Measurements from ENCODE around the gene L3MBTL2. TPM values are rescaled to one million over a fixed set of nuclear protein-coding genes. Genes with fewer than 3 reads are reported as not detected.

The L3MBTL2 gene
- total RNA-seq, 1 experiment from 2014 or later, result 33.6 TPM

- peaks cover 40 to 76% (median 72%) of the 10 kb centered on the region in 3 experiments for H3K36me3 Mint-ChIP-seq (ENCODE audit: insufficient read depth in 1 of 3, low read depth in 3 of 3)
- Histone ChIP-seq H3K18ac (ENCODE audit: insufficient read length, low read depth, low read length) (no peak overlapping the region), H2BK120ac (ENCODE audit: low read depth, low read length, poor library complexity, severe bottlenecking) (no peak overlapping the region), H2AFZ (ENCODE audit: low read length) (no peak overlapping the region), H3K27me3 (ENCODE audit: insufficient read depth, low read length) (no peaks in the 10 kb centered on the region), H3K9me3 (ENCODE audit: control insufficient read depth, low read depth, low read length) (no peaks in the 10 kb centered on the region), H2BK20ac (ENCODE audit: low read depth, low read length, poor library complexity, severe bottlenecking) (no peak overlapping the region), H4K20me1 (ENCODE audit: control insufficient read depth, insufficient read depth, insufficient read length) (no peaks in the 10 kb centered on the region), H4K8ac (replicated peaks; ENCODE audit: insufficient read length, low read depth, low read length) (no peak overlapping the region), H3K56ac (ENCODE audit: insufficient read length, low read depth, low read length) (no peak overlapping the region), H2BK15ac (ENCODE audit: low read depth, low read length) (no peak overlapping the region), H4K91ac (ENCODE audit: insufficient read length, low read depth, low read length) (no peak overlapping the region), H3K9ac (ENCODE audit: extremely low read depth, insufficient read length, low read length) (no peak overlapping the region), H2BK5ac (ENCODE audit: insufficient read length, low read length) (no peak overlapping the region), H3K23me2 (ENCODE audit: insufficient read length, low read depth, low read length, poor library complexity, severe bottlenecking) (no peaks in the 10 kb centered on the region), H3K23ac (ENCODE audit: insufficient read length, low read depth, low read length) (no peak overlapping the region), H4K5ac (ENCODE audit: insufficient read length, low read depth, low read length) (no peak overlapping the region), H3K4me1 (ENCODE audit: insufficient read depth, low read length) (0 out of 2 replicates have a peak, but pooled peaks cover 3% of the 10 kb centered on the region), H3K27ac (ENCODE audit: insufficient read length, low read depth, low read length) (no peak overlapping the region), H3K79me2 (ENCODE audit: insufficient read depth, low read length) (no peaks in the 10 kb centered on the region), H3K14ac (ENCODE audit: insufficient read depth, low read length) (no peak overlapping the region), H3K4ac (ENCODE audit: low read depth, low read length) (no peak overlapping the region), H2BK12ac (ENCODE audit: insufficient read length, low read depth, low read length) (no peak overlapping the region), H3T11ph (ENCODE audit: low read length) (no peak overlapping the region), H3K4me2 (ENCODE audit: insufficient read depth, insufficient read length, low read length) (no peak overlapping the region), H2AK5ac (ENCODE audit: insufficient read length, low read length) (no peak overlapping the region), H3K79me1 (ENCODE audit: insufficient read depth, low read depth, low read length, poor library complexity, severe bottlenecking) (no peaks in the 10 kb centered on the region)
- WGBS (ENCODE audit: extremely low coverage, insufficient read length, low lambda C conversion rate), result no CpG with 5 or more reads among the region's 7 CpGs
- DNase-seq, result no peak
- H3K9me3 Mint-ChIP-seq, result peaks cover 8 to 12% of the 10 kb centered on the region in 2 experiments
- no peak for TF ChIP-seq CTCF (conservative IDR thresholded peaks at IDR 0.05)
- no peak overlapping the region for H3K4me3 Mint-ChIP-seq
- peak overlapping the region in 1 of 3 experiments; percentile 29; a peak in 1 of 7 replicates for H3K27ac Mint-ChIP-seq
- H3K27me3 Mint-ChIP-seq (ENCODE audit: low read depth), result no peaks in the 10 kb centered on the region
- peaks cover 16 to 17% of the 10 kb centered on the region in 2 experiments for H3K4me1 Mint-ChIP-seq
Observed at GRCh38 chr22:41215926-41216325, 10.8 kb downstream of the L3MBTL2 start.
